SK-N-SH (cell line): ENCODE results near the gene SEMA3B. TPM values are rescaled to one million over a fixed set of nuclear protein-coding genes. Genes with fewer than 3 reads are reported as not detected.

ENCODE experiments used
- CTCF ChIA-PET: fragments of 300-600, 350-600 bp; formaldehyde crosslinking; extraction: SDS; loops from one replicate; lab custom pipeline; 2021; lab: Yijun Ruan, JAX
- POLR2A ChIA-PET: fragments of 350-600 bp; sonication (Branson Sonifier 250); formaldehyde crosslinking; extraction: SDS; loops from one replicate; lab custom pipeline; 2020; ENCODE audit warnings: antibody characterized with exemption, inconsistent platforms; lab: Yijun Ruan, JAX
- DNase-seq: peaks from one replicate; pipeline ENCODE4 v3.0.0; 2012
- H2AFZ ChIP-seq: fragments of 200-600 bp; sonication (generic); 2 replicates; pipeline ENCODE4 v1.8.1; 2016; ENCODE audit warnings: antibody characterized with exemption, mild to moderate bottlenecking, low read depth
- H3F3A ChIP-seq: fragments of 200-600 bp; sonication (generic); replicated peaks from 2 replicates; pipeline ENCODE3; 2016; ENCODE audit warnings: antibody characterized with exemption, mild to moderate bottlenecking; ENCODE audit not compliant: insufficient read depth
- H3K27ac ChIP-seq, 2 experiments: fragments of 200-500 bp in 1 of 2; fragments of 200-600 bp in 1 of 2; sonication (Bioruptor generic) in 1 of 2; sonication (generic), shearing (Covaris generic) in 1 of 2; 2 replicates each; pipeline versions ENCODE4 v1.5.1 to v1.6.1; 2014 to 2016; ENCODE audit warnings: low read depth in 2 of 2, inconsistent platforms in 1 of 2, low read length in 1 of 2, mild to moderate bottlenecking in 1 of 2, mixed read lengths in 1 of 2
- H3K27me3 ChIP-seq: fragments of 200-600 bp; sonication (generic), shearing (Covaris generic); 2 replicates; pipeline ENCODE4 v1.6.1; 2016; ENCODE audit warnings: mixed run types; ENCODE audit not compliant: insufficient read depth
- H3K36me3 ChIP-seq, 2 experiments: fragments of 200-500 bp in 1 of 2; fragments of 200-600 bp in 1 of 2; sonication (Bioruptor generic) in 1 of 2; sonication (generic) in 1 of 2; replicated peaks in 1 of 2; 2 replicates each; pipeline versions ENCODE3 to v1.5.1; 2014 to 2016; ENCODE audit warnings: low read length in 1 of 2, mild to moderate bottlenecking in 1 of 2; ENCODE audit not compliant: insufficient read depth in 2 of 2, control insufficient read depth in 1 of 2
- H3K4me1 ChIP-seq, 2 experiments: fragments of 200-500 bp in 1 of 2; fragments of 200-600 bp in 1 of 2; sonication (Bioruptor generic) in 1 of 2; sonication (generic), shearing (Covaris generic) in 1 of 2; 2 replicates each; pipeline versions ENCODE4 v1.5.1 to v1.6.1; 2014 to 2016; ENCODE audit warnings: low read depth in 1 of 2, low read length in 1 of 2, mixed run types in 1 of 2; ENCODE audit not compliant: insufficient read depth in 2 of 2, control insufficient read depth in 1 of 2
- H3K4me2 ChIP-seq: fragments of 200-600 bp; sonication (generic), shearing (Covaris generic); 2 replicates; pipeline ENCODE4 v1.6.1; 2017; ENCODE audit warnings: mixed run types
- H3K4me3 ChIP-seq, 2 experiments: fragments of 200-500 bp in 1 of 2; fragments of 200-600 bp in 1 of 2; sonication (Bioruptor generic) in 1 of 2; sonication (generic), shearing (Covaris generic) in 1 of 2; 2 replicates each; pipeline versions ENCODE4 v1.5.1 to v1.8.1; 2014 to 2016; ENCODE audit warnings: low read depth in 2 of 2, inconsistent platforms in 1 of 2, low read length in 1 of 2, mild to moderate bottlenecking in 1 of 2, mixed read lengths in 1 of 2, moderate library complexity in 1 of 2
- H3K79me2 ChIP-seq: fragments of 200-600 bp; sonication (generic); 2 replicates; pipeline ENCODE4 v1.8.1; 2017; ENCODE audit warnings: mild to moderate bottlenecking; ENCODE audit not compliant: insufficient read depth
- H3K9ac ChIP-seq: fragments of 200-600 bp; sonication (generic); 2 replicates; pipeline ENCODE4 v1.6.1; 2017; ENCODE audit warnings: mixed run types
- H3K9me2 ChIP-seq: fragments of 200-600 bp; sonication (generic); 2 replicates; pipeline ENCODE4 v1.6.1; 2017; ENCODE audit warnings: mixed run types
- H3K9me3 ChIP-seq: fragments of 200-600 bp; sonication (generic); 2 replicates; pipeline ENCODE4 v1.6.1; 2017; ENCODE audit warnings: mixed run types, mild to moderate bottlenecking, moderate library complexity
- H4K20me1 ChIP-seq: fragments of 200-600 bp; sonication (generic); 2 replicates; pipeline ENCODE4 v1.6.1; 2017; ENCODE audit warnings: mild to moderate bottlenecking, mixed run types; ENCODE audit not compliant: insufficient read depth
- CHD2 ChIP-seq: fragments of 150-350 bp; IDR thresholded peaks from 2 replicates; pipeline ENCODE4 v1.6.1; 2018; ENCODE audit warnings: low read length; ENCODE audit not compliant: partially characterized antibody
- CTCF ChIP-seq: fragments of 200-600 bp; sonication (generic); IDR thresholded peaks from 2 replicates; pipeline ENCODE4 v1.6.1; 2017; ENCODE audit warnings: antibody characterized with exemption, mild to moderate bottlenecking, moderate library complexity
- EP300 ChIP-seq, 2 experiments: IDR thresholded peaks; 2 replicates each; pipeline versions ENCODE4 v1.4.0 to v1.6.1; 2012; ENCODE audit warnings: borderline replicate concordance in 1 of 2, low read depth in 1 of 2, low read length in 1 of 2
- JUND ChIP-seq: IDR thresholded peaks from 2 replicates; pipeline ENCODE4 v1.4.0; 2012
- MAX ChIP-seq: IDR thresholded peaks from 2 replicates; pipeline ENCODE4 v1.4.0; 2012; ENCODE audit warnings: low read depth
- MEF2A ChIP-seq: IDR thresholded peaks from 2 replicates; pipeline ENCODE4 v1.4.0; 2012; ENCODE audit warnings: low read depth, borderline replicate concordance
- POLR2AphosphoS5 ChIP-seq: IDR thresholded peaks from 2 replicates; pipeline ENCODE4 v1.6.1; 2012; ENCODE audit warnings: low read depth, low read length
- RAD21 ChIP-seq: IDR thresholded peaks from 2 replicates; pipeline ENCODE4 v1.6.1; 2012; ENCODE audit warnings: mild to moderate bottlenecking, low read length
- RXRA ChIP-seq: IDR thresholded peaks from 2 replicates; pipeline ENCODE4 v1.4.0; 2012; ENCODE audit warnings: low read depth, mild to moderate bottlenecking, borderline replicate concordance
- SMC3 ChIP-seq: IDR thresholded peaks from 2 replicates; pipeline ENCODE4 v1.6.1; 2012; ENCODE audit warnings: low read depth, low read length, improper control_type of control experiment
- TAF1 ChIP-seq: IDR thresholded peaks from 2 replicates; pipeline ENCODE4 v1.6.1; 2012; ENCODE audit warnings: low read depth, mild to moderate bottlenecking, low read length, moderate library complexity, borderline replicate concordance
- WGBS: methylation state at CpG from one replicate; pipeline ENCODE4 v1.1.6; 2017; ENCODE audit warnings: low lambda C conversion rate; 5-methylcytosine and 5-hydroxymethylcytosine counted together
- polyA plus RNA-seq, 3 experiments: library from polyadenylated mRNA; depleted of rRNA; stranded (reverse); fragments of >200 nt; gene quantifications; 2 replicates each; pipeline ENCODE4 v1.2.3, GENCODE V29; 2012
- TF ChIP-seq, protein P1 (sequence below): IDR thresholded peaks from 2 replicates; pipeline ENCODE4; 2012

The SEMA3B gene
- polyA plus RNA-seq, 1 of the 3 experiments (the other 2 are of a cell fraction): 14.9 TPM

DNA sequence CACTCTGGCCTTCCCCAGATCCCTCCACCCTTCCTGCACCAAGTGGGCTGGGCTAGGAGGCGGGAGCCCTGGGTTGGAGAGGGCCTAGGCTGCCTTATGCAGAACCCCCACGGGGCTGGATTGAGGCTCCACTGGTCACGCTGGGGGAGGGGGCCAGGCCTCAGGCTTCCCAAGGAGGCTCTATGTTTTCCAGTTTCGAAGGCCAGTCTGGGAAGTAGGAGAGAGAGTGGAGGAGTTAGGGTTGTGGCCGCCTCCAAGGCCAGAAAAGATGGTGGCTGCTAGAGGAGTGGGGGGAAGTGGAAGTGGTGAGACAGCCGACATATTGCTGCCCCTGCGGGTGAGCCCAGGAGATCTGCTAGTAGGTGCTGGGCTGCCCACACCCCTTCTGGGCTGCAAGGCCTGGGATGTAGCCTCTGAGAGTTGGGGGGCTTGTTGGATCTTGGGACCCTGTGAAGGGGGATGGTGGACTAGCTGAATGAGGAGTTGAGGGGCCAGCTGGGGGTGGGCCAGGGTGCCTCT lies 31.8 kb upstream of the SEMA3B start:
- peak; percentile 56 for DNase-seq
- H3K36me3 ChIP-seq: peaks cover 0 to 11% of the 10 kb centered on the region in 2 experiments
- H3K79me2 ChIP-seq: peaks cover 62% of the 10 kb centered on the region
- H4K20me1 ChIP-seq: peaks cover 44% of the 10 kb centered on the region
- no peak overlapping the region for H2AFZ ChIP-seq
- no peaks in the 10 kb centered on the region for H3K27me3 ChIP-seq
- TF ChIP-seq SMC3: no peak
- TF ChIP-seq EP300 (IDR thresholded peaks at IDR 0.05; ENCODE audit: borderline replicate concordance in 1 of 2, low read depth in 1 of 2, low read length in 1 of 2): no peak
- no peak for TF ChIP-seq JUND
- TF ChIP-seq CHD2: peak; percentile 22
- TF ChIP-seq TAF1: peak; percentile 30
- no peak for TF ChIP-seq CTCF
- TF ChIP-seq, protein P1, sequence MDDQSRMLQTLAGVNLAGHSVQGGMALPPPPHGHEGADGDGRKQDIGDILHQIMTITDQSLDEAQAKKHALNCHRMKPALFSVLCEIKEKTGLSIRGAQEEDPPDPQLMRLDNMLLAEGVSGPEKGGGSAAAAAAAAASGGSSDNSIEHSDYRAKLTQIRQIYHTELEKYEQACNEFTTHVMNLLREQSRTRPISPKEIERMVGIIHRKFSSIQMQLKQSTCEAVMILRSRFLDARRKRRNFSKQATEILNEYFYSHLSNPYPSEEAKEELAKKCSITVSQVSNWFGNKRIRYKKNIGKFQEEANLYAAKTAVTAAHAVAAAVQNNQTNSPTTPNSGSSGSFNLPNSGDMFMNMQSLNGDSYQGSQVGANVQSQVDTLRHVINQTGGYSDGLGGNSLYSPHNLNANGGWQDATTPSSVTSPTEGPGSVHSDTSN: no peak
- TF ChIP-seq MEF2A: no peak
- no peak; the same call in 1 of the 2 replicates for TF ChIP-seq POLR2AphosphoS5
- no peak for TF ChIP-seq RXRA
- no peak for TF ChIP-seq RAD21
- TF ChIP-seq MAX: 0 out of 2 replicates have a peak, but pooled peaks have one; percentile 22
- peaks cover 8 to 18% of the 10 kb centered on the region in 2 experiments; a peak in 2 of 4 replicates for H3K4me1 ChIP-seq
- peak overlapping the region; percentile 96 for H3K4me2 ChIP-seq
- peaks cover 12% of the 10 kb centered on the region for H3F3A ChIP-seq
- WGBS: 7% methylated on average over 7 of the region's 7 CpGs
- H3K4me3 ChIP-seq: peak overlapping the region; percentile 82 to 98
- no peaks in the 10 kb centered on the region for H3K9me3 ChIP-seq
- CTCF ChIA-PET: interaction anchor here (19.2 to 61.6 kb wide), 3 partner anchors 5 to 51 kb away, joined by 433 to 1375 read pairs (median 433); partner anchors contain the start of genes GNAI2 and GNAT1
- no peaks in the 10 kb centered on the region for H3K9me2 ChIP-seq
- H3K27ac ChIP-seq: peak overlapping the region; percentile 60 to 90
- H3K9ac ChIP-seq: peak overlapping the region; percentile 95
- POLR2A ChIA-PET: no interaction called here
